Measurements from ENCODE around the gene COMMD2. TPM values are rescaled to one million over a fixed set of nuclear protein-coding genes. Genes with fewer than 3 reads are reported as not detected.

Gene COMMD2
- total RNA-seq, 1 donor from 2014 or later, result 47.1 TPM

DNA sequence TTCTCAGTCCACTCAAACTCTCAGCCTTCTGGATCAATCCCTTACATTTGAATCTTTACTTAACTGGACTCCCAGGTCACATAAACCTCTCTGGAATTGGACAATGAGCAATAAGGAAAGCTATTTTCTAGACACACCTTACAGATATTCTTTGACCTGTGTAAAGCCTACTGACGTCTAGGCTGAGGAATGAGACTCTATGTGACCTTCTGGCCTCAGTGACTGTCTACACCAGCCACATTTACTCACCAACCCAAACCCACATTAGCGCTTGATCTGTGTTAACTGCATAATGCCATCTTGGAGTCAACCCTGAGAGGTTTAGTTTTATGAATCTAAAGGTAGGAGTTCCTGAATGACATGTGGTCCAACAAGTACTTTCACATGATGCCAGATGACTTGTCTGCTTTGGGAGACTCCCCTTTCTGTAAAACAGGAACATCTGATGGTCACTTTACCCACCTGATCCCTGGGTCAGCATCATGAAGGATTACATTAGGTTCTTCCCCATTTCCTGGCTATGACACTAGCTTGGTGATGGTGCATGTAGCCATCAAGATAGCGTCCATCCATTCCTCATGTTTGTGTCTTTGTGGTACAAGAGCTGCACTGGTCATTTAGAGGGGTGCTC lies 11.4 kb upstream of the COMMD2 start:
- Histone ChIP-seq H3K4me2 (ENCODE audit: low read length) (no peak overlapping the region), H3K9ac (ENCODE audit: low read length) (no peak overlapping the region), H3K79me2 (ENCODE audit: insufficient read depth, low read length) (no peaks in the 10 kb centered on the region), H3K4me3 (ENCODE audit: insufficient read depth, low read depth, low read length) (no peak overlapping the region), H2AFZ (ENCODE audit: low read depth, low read length) (no peak overlapping the region), H3K27me3 (ENCODE audit: insufficient read depth, low read length) (peaks cover 25% of the 10 kb centered on the region), H3K4me1 (ENCODE audit: insufficient read depth, low read length) (no peaks in the 10 kb centered on the region), H4K20me1 (ENCODE audit: insufficient read depth, low read length) (no peaks in the 10 kb centered on the region), H3K27ac (ENCODE audit: low read depth, low read length) (no peak overlapping the region), H3K36me3 (ENCODE audit: insufficient read depth, low read length) (no peaks in the 10 kb centered on the region), H3K9me3 (ENCODE audit: insufficient read depth, low read depth, low read length) (no peaks in the 10 kb centered on the region)
- Mint-ChIP-seq H3K4me1 (ENCODE audit: low read depth, unreplicated experiment) (no peaks in the 10 kb centered on the region), H3K27me3 (ENCODE audit: low read depth, unreplicated experiment) (peaks cover 1% of the 10 kb centered on the region), H3K27ac (ENCODE audit: unreplicated experiment) (no peak overlapping the region), H3K4me3 (ENCODE audit: unreplicated experiment) (no peak overlapping the region), H3K9me3 (ENCODE audit: unreplicated experiment) (no peaks in the 10 kb centered on the region), H3K36me3 (ENCODE audit: low read depth, unreplicated experiment) (no peaks in the 10 kb centered on the region)
- FAIRE-seq (no peak), DNase-seq (ENCODE audit: low read depth) (no peak)
- TF ChIP-seq, protein P1, sequence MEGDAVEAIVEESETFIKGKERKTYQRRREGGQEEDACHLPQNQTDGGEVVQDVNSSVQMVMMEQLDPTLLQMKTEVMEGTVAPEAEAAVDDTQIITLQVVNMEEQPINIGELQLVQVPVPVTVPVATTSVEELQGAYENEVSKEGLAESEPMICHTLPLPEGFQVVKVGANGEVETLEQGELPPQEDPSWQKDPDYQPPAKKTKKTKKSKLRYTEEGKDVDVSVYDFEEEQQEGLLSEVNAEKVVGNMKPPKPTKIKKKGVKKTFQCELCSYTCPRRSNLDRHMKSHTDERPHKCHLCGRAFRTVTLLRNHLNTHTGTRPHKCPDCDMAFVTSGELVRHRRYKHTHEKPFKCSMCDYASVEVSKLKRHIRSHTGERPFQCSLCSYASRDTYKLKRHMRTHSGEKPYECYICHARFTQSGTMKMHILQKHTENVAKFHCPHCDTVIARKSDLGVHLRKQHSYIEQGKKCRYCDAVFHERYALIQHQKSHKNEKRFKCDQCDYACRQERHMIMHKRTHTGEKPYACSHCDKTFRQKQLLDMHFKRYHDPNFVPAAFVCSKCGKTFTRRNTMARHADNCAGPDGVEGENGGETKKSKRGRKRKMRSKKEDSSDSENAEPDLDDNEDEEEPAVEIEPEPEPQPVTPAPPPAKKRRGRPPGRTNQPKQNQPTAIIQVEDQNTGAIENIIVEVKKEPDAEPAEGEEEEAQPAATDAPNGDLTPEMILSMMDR (IDR thresholded peaks at IDR 0.05; ENCODE audit: insufficient read depth, low read depth, low read length), result no peak
- TF ChIP-seq EZH2 (IDR thresholded peaks at IDR 0.05; ENCODE audit: insufficient read depth, low read length), result no peak

DNA sequence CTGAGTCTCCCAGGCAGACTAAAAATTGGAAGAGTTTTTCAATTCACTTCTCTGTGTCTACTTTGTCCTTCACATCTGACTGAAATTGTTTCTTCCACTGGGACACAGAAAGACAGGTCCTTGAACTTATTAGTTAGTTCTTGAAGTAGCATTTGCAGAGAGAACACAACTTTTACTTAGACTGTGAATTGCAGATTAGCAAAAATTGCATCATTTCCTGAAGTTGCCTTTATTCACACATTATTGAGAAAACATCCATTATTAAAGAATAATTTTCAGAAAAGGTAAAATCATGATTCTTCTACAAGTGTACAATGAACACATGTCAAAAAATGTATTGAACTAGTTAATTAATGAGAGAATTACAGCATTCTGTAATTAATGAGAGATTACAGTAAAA lies 1.4 kb upstream of the COMMD2 start:
- TF ChIP-seq, protein P1 (IDR thresholded peaks at IDR 0.05; ENCODE audit: insufficient read depth, low read depth, low read length), result no peak
- TF ChIP-seq EZH2 (IDR thresholded peaks at IDR 0.05; ENCODE audit: insufficient read depth, low read length), result no peak
- peaks cover 5% of the 10 kb centered on the region for H3K4me1 ChIP-seq (ENCODE audit: insufficient read depth, low read length)

DNA sequence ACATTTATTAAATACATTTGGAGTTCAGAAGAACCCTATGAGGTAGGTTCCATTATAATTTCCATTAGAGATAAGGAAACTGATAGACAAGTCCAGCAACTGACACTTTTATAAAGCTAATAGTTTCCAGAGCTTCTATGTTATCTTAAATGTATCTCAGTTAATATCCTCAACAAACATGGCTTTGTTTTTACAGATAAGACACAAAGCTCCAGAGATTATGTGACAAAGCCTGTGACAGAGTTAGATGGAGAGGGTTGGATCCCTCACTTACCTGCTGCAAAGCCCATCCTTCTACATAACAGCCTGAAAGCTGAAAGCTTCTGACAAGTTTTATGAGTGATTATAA lies 473 bp upstream of the COMMD2 start:
- Mint-ChIP-seq H3K36me3 (ENCODE audit: low read depth, unreplicated experiment) (peaks cover 10% of the 10 kb centered on the region), H3K4me3 (ENCODE audit: unreplicated experiment) (peak overlapping the region; percentile 96), H3K27ac (ENCODE audit: unreplicated experiment) (no peak overlapping the region), H3K9me3 (ENCODE audit: unreplicated experiment) (no peaks in the 10 kb centered on the region), H3K4me1 (ENCODE audit: low read depth, unreplicated experiment) (peaks cover 5% of the 10 kb centered on the region), H3K27me3 (ENCODE audit: low read depth, unreplicated experiment) (no peaks in the 10 kb centered on the region)
- H3K4me3 ChIP-seq (ENCODE audit: insufficient read depth, low read depth, low read length), result peak overlapping the region; percentile 95
- H3K27ac ChIP-seq (ENCODE audit: low read depth, low read length), result peak overlapping the region; percentile 75
- H4K20me1 ChIP-seq (ENCODE audit: insufficient read depth, low read length), result no peaks in the 10 kb centered on the region
- H2AFZ ChIP-seq (ENCODE audit: low read depth, low read length), result peak overlapping the region; percentile 93
- peak overlapping the region; percentile 92 for H3K9ac ChIP-seq (ENCODE audit: low read length)
- TF ChIP-seq EZH2 (IDR thresholded peaks at IDR 0.05; ENCODE audit: insufficient read depth, low read length), result no peak
- TF ChIP-seq, protein P1 (IDR thresholded peaks at IDR 0.05; ENCODE audit: insufficient read depth, low read depth, low read length), result no peak
- no peaks in the 10 kb centered on the region for H3K27me3 ChIP-seq (ENCODE audit: insufficient read depth, low read length)
- H3K9me3 ChIP-seq (ENCODE audit: insufficient read depth, low read depth, low read length), result no peaks in the 10 kb centered on the region
- no peak for DNase-seq (ENCODE audit: low read depth)
- H3K4me2 ChIP-seq (ENCODE audit: low read length), result peak overlapping the region; percentile 87
- H3K36me3 ChIP-seq (ENCODE audit: insufficient read depth, low read length), result peaks cover 15% of the 10 kb centered on the region
- H3K4me1 ChIP-seq (ENCODE audit: insufficient read depth, low read length), result peaks cover 5% of the 10 kb centered on the region
- FAIRE-seq, result no peak
- peaks cover 34% of the 10 kb centered on the region for H3K79me2 ChIP-seq (ENCODE audit: insufficient read depth, low read length)

More for the DNA sequence above, 1.4 kb upstream of the COMMD2 start:
- FAIRE-seq (no peak), DNase-seq (ENCODE audit: low read depth) (no peak)
- Histone ChIP-seq H3K36me3 (ENCODE audit: insufficient read depth, low read length) (peaks cover 12% of the 10 kb centered on the region), H2AFZ (ENCODE audit: low read depth, low read length) (no peak overlapping the region), H3K4me3 (ENCODE audit: insufficient read depth, low read depth, low read length) (no peak overlapping the region), H3K27me3 (ENCODE audit: insufficient read depth, low read length) (no peaks in the 10 kb centered on the region), H3K79me2 (ENCODE audit: insufficient read depth, low read length) (peaks cover 34% of the 10 kb centered on the region), H3K4me2 (ENCODE audit: low read length) (no peak overlapping the region), H3K9me3 (ENCODE audit: insufficient read depth, low read depth, low read length) (no peaks in the 10 kb centered on the region), H3K9ac (ENCODE audit: low read length) (no peak overlapping the region), H3K27ac (ENCODE audit: low read depth, low read length) (no peak overlapping the region), H4K20me1 (ENCODE audit: insufficient read depth, low read length) (no peaks in the 10 kb centered on the region)
- H3K27me3 Mint-ChIP-seq (ENCODE audit: low read depth, unreplicated experiment), result no peaks in the 10 kb centered on the region
- peaks cover 5% of the 10 kb centered on the region for H3K4me1 Mint-ChIP-seq (ENCODE audit: low read depth, unreplicated experiment)
- no peaks in the 10 kb centered on the region for H3K9me3 Mint-ChIP-seq (ENCODE audit: unreplicated experiment)
- peak overlapping the region; percentile 16 for H3K27ac Mint-ChIP-seq (ENCODE audit: unreplicated experiment)
- H3K4me3 Mint-ChIP-seq (ENCODE audit: unreplicated experiment), result peak overlapping the region; percentile 15
- peaks cover 4% of the 10 kb centered on the region for H3K36me3 Mint-ChIP-seq (ENCODE audit: low read depth, unreplicated experiment)

Data from astrocyte (in vitro differentiated cells and primary cell).